ENCODE data around the gene LPP. TPM values are rescaled to one million over a fixed set of nuclear protein-coding genes. Genes with fewer than 3 reads are reported as not detected.

LPP gene
- total RNA-seq, 2 donors from 2014 or later, result 170 to 246 TPM

- Histone ChIP-seq H3K36me3 (no peaks in the 10 kb centered on the region), H3K27me3 (no peaks in the 10 kb centered on the region), H3K9ac (ENCODE audit: low read depth in 2 of 2, low read length in 2 of 2) (no peak overlapping the region), H3K4me3 (no peak overlapping the region), H3K27ac (no peak overlapping the region), H3K9me3 (no peaks in the 10 kb centered on the region), H3K4me1 (no peaks in the 10 kb centered on the region)
- DNase-seq, result no peak
- intact Hi-C loops (cut with DNase I), result no loop called here
- TF ChIP-seq CTCF (IDR thresholded peaks at IDR 0.05), result no peak
Observed at GRCh38 chr3:188602620-188603019, 448.7 kb downstream of the LPP start.

- H3K36me3 ChIP-seq, result peaks cover 10% of the 10 kb centered on the region
- H3K27me3 ChIP-seq, result no peaks in the 10 kb centered on the region
- intact Hi-C loops (cut with DNase I), result no loop called here
- no peaks in the 10 kb centered on the region for H3K4me1 ChIP-seq
- H3K4me3 ChIP-seq, result no peak overlapping the region
- H3K9ac ChIP-seq (ENCODE audit: low read depth in 2 of 2, low read length in 2 of 2), result no peak overlapping the region
- H3K27ac ChIP-seq, result no peak overlapping the region
- DNase-seq, result no peak
- no peak for TF ChIP-seq CTCF (IDR thresholded peaks at IDR 0.05)
- H3K9me3 ChIP-seq, result no peaks in the 10 kb centered on the region
Observed at GRCh38 chr3:188604651-188605050, 450.7 kb downstream of the LPP start.

- H3K27ac ChIP-seq, result no peak overlapping the region
Observed at GRCh38 chr3:188605231-188605630, 451.3 kb downstream of the LPP start.

GRCh38 chr3:188605905-188606304, 451.9 kb downstream of the LPP start:
- H3K36me3 ChIP-seq, result peaks cover 12% of the 10 kb centered on the region
- no peak overlapping the region for H3K9ac ChIP-seq (ENCODE audit: low read depth in 2 of 2, low read length in 2 of 2)
- DNase-seq, result no peak
- no peaks in the 10 kb centered on the region for H3K9me3 ChIP-seq
- no peak for TF ChIP-seq CTCF (IDR thresholded peaks at IDR 0.05)
- no peaks in the 10 kb centered on the region for H3K4me1 ChIP-seq
- intact Hi-C loops (cut with DNase I), result no loop called here
- H3K4me3 ChIP-seq, result no peak overlapping the region
- no peak overlapping the region for H3K27ac ChIP-seq
- no peaks in the 10 kb centered on the region for H3K27me3 ChIP-seq

More at GRCh38 chr3:188605231-188605630, 451.3 kb downstream of the LPP start:
- H3K9me3 ChIP-seq, result no peaks in the 10 kb centered on the region
- H3K27me3 ChIP-seq, result no peaks in the 10 kb centered on the region
- intact Hi-C loops (cut with DNase I), result no loop called here
- H3K9ac ChIP-seq (ENCODE audit: low read depth in 2 of 2, low read length in 2 of 2), result no peak overlapping the region
- peaks cover 12% of the 10 kb centered on the region for H3K36me3 ChIP-seq
- DNase-seq, result no peak
- TF ChIP-seq CTCF (IDR thresholded peaks at IDR 0.05), result no peak
- H3K4me1 ChIP-seq, result no peaks in the 10 kb centered on the region
- no peak overlapping the region for H3K4me3 ChIP-seq

- Histone ChIP-seq H3K27ac (no peak overlapping the region), H3K9ac (ENCODE audit: low read depth in 2 of 2, low read length in 2 of 2) (no peak overlapping the region), H3K9me3 (no peaks in the 10 kb centered on the region), H3K36me3 (peaks cover 12% of the 10 kb centered on the region), H3K27me3 (no peaks in the 10 kb centered on the region), H3K4me1 (no peaks in the 10 kb centered on the region), H3K4me3 (no peak overlapping the region)
- DNase-seq, result no peak
- no peak for TF ChIP-seq CTCF (IDR thresholded peaks at IDR 0.05)
- intact Hi-C loops (cut with DNase I), result no loop called here
Observed at GRCh38 chr3:188607805-188608315, 453.9 kb downstream of the LPP start.

Measured in colonic mucosa (tissue), 4 donors.